Adrenal gland (tissue), 12 donors: ENCODE data around the gene RNF220. TPM values are rescaled to one million over a fixed set of nuclear protein-coding genes. Genes with fewer than 3 reads are reported as not detected.

Experiments
- DNase-seq, 7 donors: peaks; one replicate each; pipeline ENCODE4 v3.0.0-alpha.2; 2019 to 2020
- H3K27ac ChIP-seq, 5 donors: fragments of 200-600 bp; sonication (generic) in 4 of 5; 1 replicate in 3 of 5; 2 replicates in 2 of 5; pipeline versions ENCODE4 v1.5.1 to v1.8.0; 2016 to 2020; ENCODE audit warnings: mild to moderate bottlenecking in 1 of 5
- H3K27me3 ChIP-seq: fragments of 200-600 bp; 2 replicates; pipeline ENCODE4 v1.8.0; 2021
- H3K36me3 ChIP-seq, 2 donors: fragments of 200-600 bp; replicated peaks in 1 of 2; 1 replicate in 1 of 2; 2 replicates in 1 of 2; pipeline versions ENCODE4 v1.5.1 to v1.8.0; 2018 to 2022
- H3K4me1 ChIP-seq, 2 donors: fragments of 200-600 bp; replicated peaks in 1 of 2; 1 replicate in 1 of 2; 2 replicates in 1 of 2; pipeline versions ENCODE4 v1.5.1 to v1.8.0; 2018 to 2021
- H3K4me3 ChIP-seq, 4 donors: fragments of 200-600 bp; sonication (generic) in 3 of 4; one replicate each; pipeline ENCODE4 v1.5.1; 2016 to 2018
- H3K9me3 ChIP-seq, 3 donors: fragments of 200-600 bp; sonication (generic) in 1 of 3; replicated peaks in 1 of 3; 1 replicate in 2 of 3; 2 replicates in 1 of 3; pipeline versions ENCODE4 v1.5.1 to v1.8.0; 2016 to 2021
- CTCF ChIP-seq, 6 experiments: fragments of 450-650 bp in 4 of 6; fragments of 200-600 bp in 2 of 6; sonication (generic) in 1 of 6; IDR thresholded peaks; 1 replicate in 5 of 6; 2 replicates in 1 of 6; pipeline versions ENCODE4 v1.5.1 to v1.8.0; 2016 to 2021; ENCODE audit warnings: antibody characterized with exemption in 6 of 6, mild to moderate bottlenecking in 2 of 6, moderate library complexity in 1 of 6
- POLR2A ChIP-seq, 2 donors: fragments of 450-650 bp; IDR thresholded peaks; one replicate each; pipeline ENCODE4 v1.6.1; 2017; ENCODE audit warnings: antibody characterized with exemption in 2 of 2, mild to moderate bottlenecking in 2 of 2, moderate library complexity in 1 of 2
- WGBS, 4 donors: extraction: QIAGEN DNeasy Blood & Tissue Kit in 2 of 4; methylation state at CpG; one replicate each; pipeline versions ENCODE4 v1.1.5 to v1.1.7; 2013 to 2017; 5-methylcytosine and 5-hydroxymethylcytosine counted together
- intact Hi-C, 2 donors: fragments of 100-400 bp; cut with DNase I; formaldehyde crosslinking; loops; one replicate each; pipeline versions ENCODE4 v1.14.1 to v1.15.0; 2022 to 2023
- polyA plus RNA-seq, 3 donors: library from polyadenylated mRNA; stranded (reverse); fragments of 200-250 nt in 2 of 3; fragments of 350-450 nt in 1 of 3; fragmentation: Illumina TruSeq in 1 of 3; extraction: RNeasy Lipid Tissue Mini Kit (QIAGEN cat#74804) in 1 of 3; gene quantifications; one replicate each; pipeline ENCODE4 v1.2.3, GENCODE V29; 2013 to 2014
- total RNA-seq, 9 donors: library from RNA; depleted of rRNA in 4 of 9; stranded (reverse); fragments of >200 nt in 4 of 9; fragments of 120-200 nt in 1 of 9; fragmentation: NEBNext Ultra II Directional in 1 of 9; extraction: Animal tissue kit (Norgen Biotek cat#: 25700) in 1 of 9; gene quantifications; one replicate each; pipeline versions ENCODE4 v1.1.0 to v1.2.4, GENCODE V29; 2013 to 2023
- donor health status: healthy with polysubstance abuse.
- donor health status: Bipolar disorder and iron deficiency.
- donor health status: DM: yes; HTN: yes; CAD: no.
- donor health status: DM: no; HTN: no; CAD: no.
- donor health status: DM: no; HTN: no; CAD: no.
- donor health status: DM: yes; HTN: yes; CAD: no.

The RNF220 gene
- total and polyA plus RNA-seq, 12 donors: 36.3 to 150 (median 66.5) TPM

- WGBS, 4 donors: 84 to 90% (median 85%) methylated on average over 12 of the region's 12 CpGs
- Histone ChIP-seq H3K9me3 (no peaks in the 10 kb centered on the region), H3K4me1 (no peaks in the 10 kb centered on the region), H3K27me3 (no peaks in the 10 kb centered on the region), H3K27ac (no peak overlapping the region), H3K4me3 (no peak overlapping the region), H3K36me3 (no peaks in the 10 kb centered on the region)
- no peak for TF ChIP-seq CTCF (IDR thresholded peaks at IDR 0.05)
- TF ChIP-seq POLR2A (IDR thresholded peaks at IDR 0.05): no peak
- intact Hi-C loops: no loop called here
- DNase-seq: no peak
These were observed 36.4 kb upstream of the RNF220 start for GRCh38 chr1:44368471-44369151.

- DNase-seq: no peak
- TF ChIP-seq POLR2A (IDR thresholded peaks at IDR 0.05): no peak
- no peak for TF ChIP-seq CTCF (IDR thresholded peaks at IDR 0.05)
- intact Hi-C loops: no loop called here
These were observed 33.8 kb upstream of the RNF220 start for GRCh38 chr1:44371206-44371605.

GRCh38 chr1:44375547-44375946 is 29.5 kb upstream of the RNF220 start:
- H3K9me3 ChIP-seq: no peaks in the 10 kb centered on the region
- no peak overlapping the region for H3K27ac ChIP-seq
- no peak for DNase-seq
- TF ChIP-seq POLR2A (IDR thresholded peaks at IDR 0.05): no peak
- TF ChIP-seq CTCF (IDR thresholded peaks at IDR 0.05): no peak
- no peak overlapping the region for H3K4me3 ChIP-seq
- intact Hi-C loops: loop anchor here in 1 of 2 donors (5.0 kb wide), 1 partner anchor 222 kb away; no protein-coding TSS in a partner anchor
- no peaks in the 10 kb centered on the region for H3K27me3 ChIP-seq
- WGBS, 4 donors: 90 to 95% (median 94%) methylated on average over 5 to 6 of the region's 6 CpGs
- no peaks in the 10 kb centered on the region for H3K4me1 ChIP-seq
- no peaks in the 10 kb centered on the region for H3K36me3 ChIP-seq

More at GRCh38 chr1:44371206-44371605, 33.8 kb upstream of the RNF220 start:
- Histone ChIP-seq H3K36me3 (no peaks in the 10 kb centered on the region), H3K27me3 (no peaks in the 10 kb centered on the region), H3K27ac (no peak overlapping the region), H3K4me3 (no peak overlapping the region), H3K9me3 (no peaks in the 10 kb centered on the region), H3K4me1 (no peaks in the 10 kb centered on the region)

GRCh38 chr1:44377925-44378784 is 26.9 kb upstream of the RNF220 start:
- no peaks in the 10 kb centered on the region for H3K4me1 ChIP-seq
- TF ChIP-seq POLR2A (IDR thresholded peaks at IDR 0.05): no peak
- TF ChIP-seq CTCF (IDR thresholded peaks at IDR 0.05): peak; percentile 33 to 60 (median 57)
- intact Hi-C loops: loop anchor here (2.0 to 5.0 kb wide), 2 partner anchors 219 kb away; no protein-coding TSS in a partner anchor
- DNase-seq: peak; percentile 28 to 57 (median 35)
- H3K9me3 ChIP-seq: no peaks in the 10 kb centered on the region
- WGBS, 4 donors: 67 to 80% (median 78%) methylated on average over 12 of the region's 12 CpGs
- no peak overlapping the region for H3K4me3 ChIP-seq
- no peaks in the 10 kb centered on the region for H3K36me3 ChIP-seq
- H3K27ac ChIP-seq: no peak overlapping the region
- no peaks in the 10 kb centered on the region for H3K27me3 ChIP-seq
